Stomach (tissue), 9 donors: ENCODE measurements around the gene ERC2. TPM values are rescaled to one million over a fixed set of nuclear protein-coding genes. Genes with fewer than 3 reads are reported as not detected.

Source experiments
- DNase-seq, 2 donors: peaks; one replicate each; pipeline versions ENCODE4 v3.0.0 to v3.0.0-alpha.2; 2013 to 2019
- H3K27ac ChIP-seq, 5 donors: fragments of 200-600 bp in 4 of 5; sonication (generic) in 4 of 5; one replicate each; pipeline ENCODE4 v1.5.1; 2013 to 2019; ENCODE audit warnings: mild to moderate bottlenecking in 1 of 5, moderate library complexity in 1 of 5
- H3K27me3 ChIP-seq, 3 donors: fragments of 200-600 bp; sonication (generic); one replicate each; pipeline ENCODE4 v1.5.1; 2017 to 2019; ENCODE audit warnings: mixed run types in 1 of 3
- H3K36me3 ChIP-seq, 4 donors: fragments of 200-600 bp; sonication (generic); 1 replicate in 3 of 4; 2 replicates in 1 of 4; pipeline ENCODE4 v1.5.1; 2016 to 2019
- H3K4me1 ChIP-seq, 4 donors: fragments of 200-600 bp; sonication (generic); one replicate each; pipeline ENCODE4 v1.5.1; 2016 to 2019
- H3K4me3 ChIP-seq, 4 donors: fragments of 200-600 bp; sonication (generic) in 3 of 4; one replicate each; pipeline ENCODE4 v1.5.1; 2016 to 2019; ENCODE audit warnings: mild to moderate bottlenecking in 1 of 4
- H3K9me3 ChIP-seq, 4 donors: fragments of 200-600 bp; sonication (generic); one replicate each; pipeline ENCODE4 v1.5.1; 2016 to 2019
- CTCF ChIP-seq, 7 experiments: fragments of 450-650 bp in 4 of 7; fragments of 200-600 bp in 3 of 7; sonication (generic) in 3 of 7; IDR thresholded peaks; one replicate each; pipeline ENCODE4 v1.5.1; 2016 to 2019; ENCODE audit warnings: antibody characterized with exemption in 7 of 7, control low read depth in 2 of 7, mild to moderate bottlenecking in 1 of 7
- EP300 ChIP-seq: sonication (generic); formaldehyde crosslinking; IDR thresholded peaks from one replicate; pipeline ENCODE4 v1.6.1; 2017; ENCODE audit warnings: antibody characterized with exemption
- POLR2A ChIP-seq, 4 donors: fragments of 450-650 bp; IDR thresholded peaks; one replicate each; pipeline ENCODE4 v1.6.1; 2016; ENCODE audit warnings: antibody characterized with exemption in 4 of 4, control low read depth in 2 of 4, mild to moderate bottlenecking in 1 of 4, moderate library complexity in 1 of 4
- POLR2AphosphoS5 ChIP-seq, 3 donors: sonication (generic); formaldehyde crosslinking; IDR thresholded peaks; one replicate each; pipeline ENCODE4 v1.6.1; 2016; ENCODE audit warnings: antibody characterized with exemption in 3 of 3
- WGBS, 5 donors: extraction: QIAGEN DNeasy Blood & Tissue Kit in 3 of 5; methylation state at CpG; one replicate each; pipeline versions ENCODE4 v1.1.5 to v1.1.7; 2013 to 2018; 5-methylcytosine and 5-hydroxymethylcytosine counted together
- intact Hi-C: fragments of 100-400 bp; cut with DNase I; formaldehyde crosslinking; loops from one replicate; pipeline ENCODE4 v1.15.1; 2023; ENCODE audit warnings: low total_unique reads
- polyA plus RNA-seq, 3 donors: library from polyadenylated mRNA; stranded (reverse); fragments of 200-250 nt; gene quantifications; one replicate each; pipeline ENCODE4 v1.2.3, GENCODE V29; 2013
- total RNA-seq, 5 donors: library from RNA; depleted of rRNA; stranded (reverse); fragments of >200 nt; gene quantifications; one replicate each; pipeline versions ENCODE4 v1.1.0 to v1.2.3, GENCODE V29; 2014 to 2016
- donor health status: healthy with polysubstance abuse.
- donor health status: Bipolar disorder and iron deficiency.
- donor health status: healthy.

Gene ERC2
- total and polyA plus RNA-seq, 8 donors: 0.43 to 3.1 (median 1.3) TPM; not detected in 2

GRCh38 chr3:55923207-55923606 is 545.1 kb downstream of the ERC2 start:
- no peaks in the 10 kb centered on the region for H3K4me1 ChIP-seq
- no peak overlapping the region for H3K27ac ChIP-seq
- no peaks in the 10 kb centered on the region for H3K9me3 ChIP-seq
- peak in 1 of 2 donors; percentile 19 for DNase-seq
- intact Hi-C loops: no loop called here
- no peaks in the 10 kb centered on the region for H3K36me3 ChIP-seq
- H3K27me3 ChIP-seq: no peaks in the 10 kb centered on the region
- TF ChIP-seq POLR2AphosphoS5 (IDR thresholded peaks at IDR 0.05) (no peak), EP300 (no peak), POLR2A (IDR thresholded peaks at IDR 0.05) (no peak), CTCF (IDR thresholded peaks at IDR 0.05) (no peak)
- WGBS, 5 donors: 62 to 81% (median 77%) methylated on average over 2 of the region's 2 CpGs
- H3K4me3 ChIP-seq: no peak overlapping the region

- intact Hi-C loops: no loop called here
- H3K4me1 ChIP-seq: no peaks in the 10 kb centered on the region
- no peak overlapping the region for H3K27ac ChIP-seq
- TF ChIP-seq POLR2A (IDR thresholded peaks at IDR 0.05) (no peak), CTCF (IDR thresholded peaks at IDR 0.05) (no peak), POLR2AphosphoS5 (IDR thresholded peaks at IDR 0.05) (no peak), EP300 (no peak)
- WGBS, 5 donors: 91 to 98% (median 96%) methylated on average over 2 of the region's 2 CpGs
- no peak for DNase-seq
- H3K4me3 ChIP-seq: no peak overlapping the region
- no peaks in the 10 kb centered on the region for H3K9me3 ChIP-seq
- H3K36me3 ChIP-seq: no peaks in the 10 kb centered on the region
- no peaks in the 10 kb centered on the region for H3K27me3 ChIP-seq
Measured at GRCh38 chr3:55912880-55913279, 555.4 kb downstream of the ERC2 start.

GRCh38 chr3:55911266-55911665 is 557.0 kb downstream of the ERC2 start:
- peaks cover 0 to 4% (median 0%) of the 10 kb centered on the region in 4 donors for H3K4me1 ChIP-seq
- H3K27me3 ChIP-seq: no peaks in the 10 kb centered on the region
- H3K9me3 ChIP-seq: no peaks in the 10 kb centered on the region
- WGBS, 5 donors: 76 to 81% (median 79%) methylated on average over 4 of the region's 4 CpGs
- intact Hi-C loops: no loop called here
- DNase-seq: no peak
- no peaks in the 10 kb centered on the region for H3K36me3 ChIP-seq
- no peak overlapping the region for H3K4me3 ChIP-seq
- no peak overlapping the region for H3K27ac ChIP-seq
- TF ChIP-seq EP300: no peak
- no peak for TF ChIP-seq CTCF (IDR thresholded peaks at IDR 0.05)
- TF ChIP-seq POLR2A (IDR thresholded peaks at IDR 0.05): no peak

- 70 to 87% (median 79%) methylated on average over 1 of the region's 1 CpG for WGBS, 5 donors
- TF ChIP-seq POLR2AphosphoS5 (IDR thresholded peaks at IDR 0.05) (no peak), POLR2A (IDR thresholded peaks at IDR 0.05) (no peak), CTCF (IDR thresholded peaks at IDR 0.05) (no peak), EP300 (no peak)
- H3K36me3 ChIP-seq: no peaks in the 10 kb centered on the region
- H3K27me3 ChIP-seq: no peaks in the 10 kb centered on the region
- peaks cover 0 to 4% (median 0%) of the 10 kb centered on the region in 4 donors for H3K4me1 ChIP-seq
- H3K9me3 ChIP-seq: no peaks in the 10 kb centered on the region
- DNase-seq: no peak
- H3K4me3 ChIP-seq: no peak overlapping the region
- no peak overlapping the region for H3K27ac ChIP-seq
- intact Hi-C loops: no loop called here
Measured at GRCh38 chr3:55910543-55910942, 557.7 kb downstream of the ERC2 start.
